IMR-90 (cell line): ENCODE data around the gene WBP2NL.

Experiments used
- CEBPB ChIP-seq: IDR thresholded peaks from 2 replicates; pipeline ENCODE4 v1.6.1; 2012; ENCODE audit warnings: low read depth, low read length, improper control_type of control experiment
- FOS ChIP-seq: fragments of 150-350 bp; IDR thresholded peaks from 2 replicates; pipeline ENCODE4 v1.6.1; 2016; ENCODE audit warnings: low read depth, low read length
- MAFK ChIP-seq: IDR thresholded peaks from 2 replicates; pipeline ENCODE4 v1.6.1; 2012; ENCODE audit warnings: low read depth, low read length, improper control_type of control experiment
- MXI1 ChIP-seq: IDR thresholded peaks from 2 replicates; pipeline ENCODE4 v1.6.1; 2012; ENCODE audit warnings: low read depth, mild to moderate bottlenecking, low read length, moderate library complexity, borderline replicate concordance
- POLR2A ChIP-seq: IDR thresholded peaks from 2 replicates; pipeline ENCODE4 v1.6.1; 2012; ENCODE audit warnings: mild to moderate bottlenecking, low read depth, low read length
- RAD21 ChIP-seq: IDR thresholded peaks from 2 replicates; pipeline ENCODE4 v1.6.1; 2012; ENCODE audit warnings: low read length, improper control_type of control experiment
- RCOR1 ChIP-seq: IDR thresholded peaks from 2 replicates; pipeline ENCODE4 v1.6.1; 2012; ENCODE audit warnings: mild to moderate bottlenecking, low read length, improper control_type of control experiment; ENCODE audit not compliant: insufficient replicate concordance
- RFX5 ChIP-seq: IDR thresholded peaks from 2 replicates; pipeline ENCODE4 v1.8.0; 2012; ENCODE audit warnings: low read depth, mild to moderate bottlenecking, low read length, moderate library complexity
- TF ChIP-seq, protein P1 (sequence below): conservative IDR thresholded peaks from 2 replicates; pipeline ENCODE4 v1.5.1; 2012; ENCODE audit warnings: mild to moderate bottlenecking, low read depth, low read length, improper control_type of control experiment

DNA sequence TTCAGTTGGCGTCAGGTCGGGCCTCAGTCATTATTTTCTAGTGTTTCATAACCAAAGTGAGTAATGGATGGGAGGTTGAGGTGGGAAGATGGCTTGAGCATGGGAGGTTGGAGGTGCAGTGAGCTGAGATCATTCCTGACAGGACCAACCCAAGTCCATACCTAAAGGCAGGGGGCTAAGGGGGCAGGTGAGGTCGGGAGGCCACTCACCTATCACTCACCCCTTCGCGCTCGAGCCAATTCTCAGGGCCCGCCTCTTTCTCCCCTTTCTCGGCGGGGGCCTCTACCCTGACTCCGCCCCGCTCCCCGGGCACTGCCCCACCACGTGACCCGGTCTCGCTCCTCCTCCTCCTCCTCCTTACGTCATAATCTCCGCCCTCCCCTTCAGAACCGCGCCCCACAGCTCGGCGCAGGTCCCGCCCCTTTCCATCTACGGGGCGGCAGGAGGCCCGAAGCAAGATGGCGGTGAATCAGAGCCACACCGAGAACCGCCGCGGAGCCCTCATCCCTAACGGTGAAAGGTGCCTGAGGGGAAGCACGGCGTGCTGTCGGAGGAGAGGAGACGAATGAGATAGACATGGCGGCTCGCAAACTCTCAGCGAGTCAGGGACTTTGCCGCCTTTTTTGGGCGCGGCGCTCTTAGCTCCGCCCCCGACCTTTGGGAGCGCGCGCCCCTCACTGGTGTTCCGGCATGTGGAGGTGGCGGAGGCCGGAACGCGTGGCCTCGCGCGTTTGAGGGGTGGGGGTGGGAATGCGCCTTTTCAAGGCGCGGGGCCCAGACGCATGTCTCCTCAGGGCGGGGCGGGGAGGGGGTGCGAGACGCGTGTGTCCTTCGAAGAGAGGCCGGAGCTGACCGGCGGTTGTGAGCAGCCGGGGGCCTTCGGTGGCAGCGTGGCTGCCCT lies at the start of gene WBP2NL:
- TF ChIP-seq, protein P1, sequence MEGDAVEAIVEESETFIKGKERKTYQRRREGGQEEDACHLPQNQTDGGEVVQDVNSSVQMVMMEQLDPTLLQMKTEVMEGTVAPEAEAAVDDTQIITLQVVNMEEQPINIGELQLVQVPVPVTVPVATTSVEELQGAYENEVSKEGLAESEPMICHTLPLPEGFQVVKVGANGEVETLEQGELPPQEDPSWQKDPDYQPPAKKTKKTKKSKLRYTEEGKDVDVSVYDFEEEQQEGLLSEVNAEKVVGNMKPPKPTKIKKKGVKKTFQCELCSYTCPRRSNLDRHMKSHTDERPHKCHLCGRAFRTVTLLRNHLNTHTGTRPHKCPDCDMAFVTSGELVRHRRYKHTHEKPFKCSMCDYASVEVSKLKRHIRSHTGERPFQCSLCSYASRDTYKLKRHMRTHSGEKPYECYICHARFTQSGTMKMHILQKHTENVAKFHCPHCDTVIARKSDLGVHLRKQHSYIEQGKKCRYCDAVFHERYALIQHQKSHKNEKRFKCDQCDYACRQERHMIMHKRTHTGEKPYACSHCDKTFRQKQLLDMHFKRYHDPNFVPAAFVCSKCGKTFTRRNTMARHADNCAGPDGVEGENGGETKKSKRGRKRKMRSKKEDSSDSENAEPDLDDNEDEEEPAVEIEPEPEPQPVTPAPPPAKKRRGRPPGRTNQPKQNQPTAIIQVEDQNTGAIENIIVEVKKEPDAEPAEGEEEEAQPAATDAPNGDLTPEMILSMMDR, result no peak
- no peak for TF ChIP-seq POLR2A
- no peak for TF ChIP-seq RFX5
- no peak for TF ChIP-seq MXI1
- TF ChIP-seq FOS, result no peak
- TF ChIP-seq RAD21, result no peak
- TF ChIP-seq MAFK, result no peak
- no peak for TF ChIP-seq CEBPB
- no peak for TF ChIP-seq RCOR1
